Vagina (tissue), 2 donors: ENCODE results near the gene PSENEN. TPM values are rescaled to one million over a fixed set of nuclear protein-coding genes. Genes with fewer than 3 reads are reported as not detected.

Experiments
- DNase-seq, 2 donors: peaks; one replicate each; pipeline ENCODE4 v3.0.0-alpha.2; 2017; ENCODE audit errors: extremely low spot score in 2 of 2
- H3K27ac ChIP-seq: fragments of 200-600 bp; sonication (generic); one replicate; pipeline ENCODE4 v1.5.1; 2019
- H3K27me3 ChIP-seq: fragments of 200-600 bp; sonication (generic); one replicate; pipeline ENCODE4 v1.5.1; 2019
- H3K36me3 ChIP-seq, 2 donors: fragments of 200-600 bp; sonication (generic); one replicate each; pipeline ENCODE4 v1.5.1; 2017 to 2019
- H3K4me1 ChIP-seq: fragments of 200-600 bp; sonication (generic); one replicate; pipeline ENCODE4 v1.5.1; 2019
- H3K4me3 ChIP-seq, 2 donors: fragments of 200-600 bp; sonication (generic); 1 replicate in 1 of 2; 2 replicates in 1 of 2; pipeline ENCODE4 v1.5.1; 2016 to 2019
- H3K9me3 ChIP-seq: fragments of 200-600 bp; sonication (generic); one replicate; pipeline ENCODE4 v1.5.1; 2019
- CTCF ChIP-seq, 3 experiments: fragments of 450-650 bp in 2 of 3; fragments of 200-600 bp in 1 of 3; sonication (generic) in 1 of 3; IDR thresholded peaks; one replicate each; pipeline ENCODE4 v1.5.1; 2017 to 2019; ENCODE audit warnings: antibody characterized with exemption in 3 of 3, mild to moderate bottlenecking in 2 of 3, moderate library complexity in 2 of 3
- POLR2A ChIP-seq, 2 donors: fragments of 450-650 bp; IDR thresholded peaks; one replicate each; pipeline ENCODE4 v1.6.1; 2017; ENCODE audit warnings: antibody characterized with exemption in 2 of 2, mild to moderate bottlenecking in 2 of 2, moderate library complexity in 2 of 2
- POLR2AphosphoS5 ChIP-seq, 2 donors: sonication (generic); formaldehyde crosslinking; IDR thresholded peaks; one replicate each; pipeline ENCODE4 v1.9.0; 2017; ENCODE audit warnings: antibody characterized with exemption in 2 of 2, mild to moderate bottlenecking in 2 of 2, low read depth in 1 of 2; ENCODE audit not compliant: insufficient read depth in 1 of 2
- intact Hi-C: fragments of 100-400 bp; cut with DNase I; formaldehyde crosslinking; loops from one replicate; pipeline ENCODE4 v1.15.1; 2023
- total RNA-seq: library from RNA; depleted of rRNA; stranded (reverse); fragments of >200 nt; gene quantifications from one replicate; pipeline ENCODE4 v1.2.3, GENCODE V29; 2016

PSENEN gene
- total RNA-seq, 1 donor from 2014 or later = 28.2 TPM

GRCh38 chr19:35781650-35782049 is 36.2 kb downstream of the PSENEN start:
- Histone ChIP-seq H3K36me3 (peaks cover 0 to 23% of the 10 kb centered on the region in 2 donors), H3K4me1 (peaks cover 2% of the 10 kb centered on the region), H3K9me3 (no peaks in the 10 kb centered on the region), H3K27me3 (no peaks in the 10 kb centered on the region), H3K27ac (no peak overlapping the region), H3K4me3 (no peak overlapping the region)
- intact Hi-C loops = no loop called here
- no peak for TF ChIP-seq CTCF (IDR thresholded peaks at IDR 0.05)
- no peak for TF ChIP-seq POLR2AphosphoS5 (IDR thresholded peaks at IDR 0.05; ENCODE audit: insufficient read depth in 1 of 2, low read depth in 1 of 2)
- no peak for TF ChIP-seq POLR2A (IDR thresholded peaks at IDR 0.05)
- no peak for DNase-seq

- no peak for TF ChIP-seq POLR2AphosphoS5 (IDR thresholded peaks at IDR 0.05; ENCODE audit: insufficient read depth in 1 of 2, low read depth in 1 of 2)
- TF ChIP-seq CTCF (IDR thresholded peaks at IDR 0.05) = no peak
- no peak for TF ChIP-seq POLR2A (IDR thresholded peaks at IDR 0.05)
- no peaks in the 10 kb centered on the region for H3K4me1 ChIP-seq
- no peaks in the 10 kb centered on the region for H3K27me3 ChIP-seq
- no peak overlapping the region for H3K4me3 ChIP-seq
- intact Hi-C loops = no loop called here
- no peak for DNase-seq
- H3K27ac ChIP-seq = no peak overlapping the region
- H3K9me3 ChIP-seq = no peaks in the 10 kb centered on the region
- peaks cover 0 to 23% of the 10 kb centered on the region in 2 donors for H3K36me3 ChIP-seq
Measured at GRCh38 chr19:35782589-35782988, 37.1 kb downstream of the PSENEN start.

GRCh38 chr19:35783469-35784434 is 38.3 kb downstream of the PSENEN start:
- H3K27me3 ChIP-seq = no peaks in the 10 kb centered on the region
- no peak for TF ChIP-seq POLR2A (IDR thresholded peaks at IDR 0.05)
- TF ChIP-seq CTCF (IDR thresholded peaks at IDR 0.05) = no peak
- TF ChIP-seq POLR2AphosphoS5 (IDR thresholded peaks at IDR 0.05; ENCODE audit: insufficient read depth in 1 of 2, low read depth in 1 of 2) = no peak
- H3K4me3 ChIP-seq = no peak overlapping the region
- H3K4me1 ChIP-seq = no peaks in the 10 kb centered on the region
- no peak for DNase-seq
- no peak overlapping the region for H3K27ac ChIP-seq
- intact Hi-C loops = no loop called here
- peaks cover 0 to 19% of the 10 kb centered on the region in 2 donors for H3K36me3 ChIP-seq
- no peaks in the 10 kb centered on the region for H3K9me3 ChIP-seq

- no peak for DNase-seq
- intact Hi-C loops = no loop called here
- H3K27me3 ChIP-seq = no peaks in the 10 kb centered on the region
- no peak for TF ChIP-seq CTCF (IDR thresholded peaks at IDR 0.05)
- TF ChIP-seq POLR2AphosphoS5 (IDR thresholded peaks at IDR 0.05; ENCODE audit: insufficient read depth in 1 of 2, low read depth in 1 of 2) = no peak
- no peak for TF ChIP-seq POLR2A (IDR thresholded peaks at IDR 0.05)
- H3K4me3 ChIP-seq = no peak overlapping the region
- no peak overlapping the region for H3K27ac ChIP-seq
- H3K4me1 ChIP-seq = no peaks in the 10 kb centered on the region
- H3K36me3 ChIP-seq = peaks cover 0 to 19% of the 10 kb centered on the region in 2 donors
- no peaks in the 10 kb centered on the region for H3K9me3 ChIP-seq
Measured at GRCh38 chr19:35784503-35785338, 39.3 kb downstream of the PSENEN start.
